ENCODE measurements around the gene IGSF5. TPM values are rescaled to one million over a fixed set of nuclear protein-coding genes. Genes with fewer than 3 reads are reported as not detected.
"Not testable (repeated sequence)": the region's sequence is repeated elsewhere in the genome, so short reads cannot be mapped to it uniquely, and the experiment has no call there.

The IGSF5 gene
- total RNA-seq: not detected in 2 replicates

DNA sequence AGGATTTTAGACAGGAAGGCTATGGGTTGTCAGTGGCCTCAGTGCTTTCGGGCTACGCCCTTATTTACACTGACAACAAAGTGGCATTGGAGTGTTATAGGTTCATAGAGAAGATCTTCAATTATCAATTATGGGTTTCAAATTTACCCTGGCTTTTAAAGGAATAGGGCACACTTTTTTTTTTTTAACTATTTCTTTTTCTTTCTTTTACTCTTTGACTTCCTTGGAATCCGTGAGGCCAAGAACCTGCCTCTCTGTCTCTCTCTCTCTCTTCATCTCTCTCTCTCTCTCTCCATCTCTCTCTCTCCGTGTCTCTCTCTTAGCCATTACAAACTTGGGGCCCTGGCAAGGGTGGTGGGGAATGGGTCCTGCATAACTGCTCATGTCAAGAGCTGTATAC, at the start of gene IGSF5:
Gene IGSF5, plus strand, starts transcription at position 301 of the 400 bp plus-strand sequence. CDS start 327 bp downstream, outside the sequence.
- intact Hi-C loops (cut with micrococcal nuclease); H3K27ac Mint-ChIP-seq; DNase-seq (ENCODE audit: low spot score); H3K4me1 Mint-ChIP-seq (ENCODE audit: low read depth); H3K4me3 Mint-ChIP-seq (ENCODE audit: low read depth); H3K36me3 Mint-ChIP-seq (ENCODE audit: low read depth); H3K27me3 Mint-ChIP-seq (ENCODE audit: low read depth): not testable (repeated sequence)
- peaks cover 11% of the 10 kb centered on the region for H3K9me3 Mint-ChIP-seq

DNA sequence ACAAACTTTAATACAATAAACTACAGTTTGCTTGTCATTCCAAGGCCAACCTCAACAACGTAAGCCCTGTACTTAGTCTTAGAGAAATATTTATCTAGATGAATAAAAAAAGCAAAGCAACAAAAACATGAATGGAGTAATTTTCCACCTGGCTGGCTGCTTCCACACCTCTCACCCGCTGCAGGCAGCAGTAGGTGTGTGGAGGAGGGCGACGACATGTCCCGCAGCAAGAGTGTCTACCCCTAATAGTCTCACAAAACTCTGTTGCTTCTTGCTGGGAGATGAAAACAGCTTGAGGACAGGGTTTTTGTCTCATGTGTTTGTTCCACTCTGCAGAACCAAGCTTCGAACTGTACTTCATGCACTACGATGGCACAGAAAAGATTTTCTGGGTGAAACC, 48.8 kb upstream of the IGSF5 start:
- no peak overlapping the region for H3K4me3 Mint-ChIP-seq (ENCODE audit: low read depth)
- H3K27ac Mint-ChIP-seq: no peak overlapping the region
- H3K36me3 Mint-ChIP-seq (ENCODE audit: low read depth): no peaks in the 10 kb centered on the region
- H3K27me3 Mint-ChIP-seq (ENCODE audit: low read depth): no peaks in the 10 kb centered on the region
- H3K4me1 Mint-ChIP-seq (ENCODE audit: low read depth): no peaks in the 10 kb centered on the region
- no peaks in the 10 kb centered on the region for H3K9me3 Mint-ChIP-seq
- DNase-seq (ENCODE audit: low spot score): no peak
- intact Hi-C loops (cut with micrococcal nuclease): no loop called here

DNA sequence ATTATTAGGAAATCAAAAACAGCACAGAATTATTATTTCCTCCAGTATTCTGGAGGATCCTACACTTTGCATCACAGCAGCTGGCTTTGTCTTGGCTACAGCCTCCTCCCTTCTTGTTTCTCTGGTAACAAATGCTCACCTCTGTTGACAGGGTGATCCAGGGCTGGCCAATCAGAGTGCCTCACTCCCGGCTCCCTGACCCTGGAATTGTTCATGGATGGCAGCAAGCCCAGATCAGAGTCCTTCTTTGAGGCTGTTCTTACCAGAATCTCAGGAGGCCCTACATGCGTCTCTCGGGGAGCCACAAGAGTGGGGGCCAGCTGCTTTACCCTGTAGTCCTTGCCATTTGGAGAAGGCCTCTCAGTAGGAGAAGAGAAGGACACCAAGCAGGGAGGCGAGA, 48.4 kb upstream of the IGSF5 start:
- no peaks in the 10 kb centered on the region for H3K9me3 Mint-ChIP-seq
- intact Hi-C loops (cut with micrococcal nuclease): no loop called here
- H3K27ac Mint-ChIP-seq: no peak overlapping the region
- no peaks in the 10 kb centered on the region for H3K36me3 Mint-ChIP-seq (ENCODE audit: low read depth)
- DNase-seq (ENCODE audit: low spot score): no peak
- no peak overlapping the region for H3K4me3 Mint-ChIP-seq (ENCODE audit: low read depth)
- no peaks in the 10 kb centered on the region for H3K4me1 Mint-ChIP-seq (ENCODE audit: low read depth)
- no peaks in the 10 kb centered on the region for H3K27me3 Mint-ChIP-seq (ENCODE audit: low read depth)

DNA sequence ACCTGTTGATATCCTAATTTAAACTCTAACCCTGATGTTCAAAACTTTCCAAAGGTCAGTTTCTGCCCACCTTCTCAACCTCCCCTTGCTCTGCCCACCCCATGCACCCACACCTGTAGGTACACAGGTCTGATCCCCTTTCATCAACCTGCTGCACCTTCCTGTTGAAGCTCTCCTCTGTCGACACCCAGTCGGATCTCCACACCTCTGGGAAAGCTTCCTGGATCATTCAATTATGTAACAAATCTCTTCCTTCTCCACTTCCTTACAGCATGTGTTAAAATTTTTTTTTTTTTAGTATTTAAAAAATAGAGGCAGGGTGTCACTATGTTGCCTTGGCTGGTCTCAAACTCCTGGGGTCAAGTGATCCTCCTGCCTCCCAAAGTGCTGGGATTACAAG, 44.7 kb upstream of the IGSF5 start:
- Mint-ChIP-seq H3K9me3 (no peaks in the 10 kb centered on the region), H3K27me3 (ENCODE audit: low read depth) (no peaks in the 10 kb centered on the region), H3K36me3 (ENCODE audit: low read depth) (no peaks in the 10 kb centered on the region), H3K4me3 (ENCODE audit: low read depth) (no peak overlapping the region), H3K27ac (no peak overlapping the region), H3K4me1 (ENCODE audit: low read depth) (no peaks in the 10 kb centered on the region)
- no peak for DNase-seq (ENCODE audit: low spot score)
- intact Hi-C loops (cut with micrococcal nuclease): no loop called here

DNA sequence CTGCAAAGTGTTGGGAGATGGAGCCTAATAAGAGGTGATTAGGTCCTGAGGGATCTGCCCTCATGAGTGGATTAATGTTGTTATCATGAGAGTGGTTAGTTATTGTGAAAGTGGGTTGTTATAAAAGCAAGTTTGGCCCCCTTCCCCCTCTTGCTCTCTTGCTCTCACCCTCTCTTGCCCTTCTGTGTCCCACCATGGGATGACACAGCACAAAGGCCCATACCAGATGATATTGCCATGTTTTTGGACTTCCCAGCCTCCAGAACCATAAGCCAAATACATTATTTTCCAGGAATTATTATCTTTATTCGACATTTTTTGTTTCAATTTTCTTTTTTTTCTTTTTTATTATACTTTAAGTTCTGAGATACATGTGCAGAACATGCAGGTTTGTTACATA, 41.4 kb upstream of the IGSF5 start:
- Mint-ChIP-seq H3K27me3 (ENCODE audit: low read depth) (no peaks in the 10 kb centered on the region), H3K4me1 (ENCODE audit: low read depth) (no peaks in the 10 kb centered on the region), H3K36me3 (ENCODE audit: low read depth) (no peaks in the 10 kb centered on the region), H3K27ac (no peak overlapping the region), H3K4me3 (ENCODE audit: low read depth) (no peak overlapping the region), H3K9me3 (no peaks in the 10 kb centered on the region)
- no peak for DNase-seq (ENCODE audit: low spot score)
- intact Hi-C loops (cut with micrococcal nuclease): no loop called here

DNA sequence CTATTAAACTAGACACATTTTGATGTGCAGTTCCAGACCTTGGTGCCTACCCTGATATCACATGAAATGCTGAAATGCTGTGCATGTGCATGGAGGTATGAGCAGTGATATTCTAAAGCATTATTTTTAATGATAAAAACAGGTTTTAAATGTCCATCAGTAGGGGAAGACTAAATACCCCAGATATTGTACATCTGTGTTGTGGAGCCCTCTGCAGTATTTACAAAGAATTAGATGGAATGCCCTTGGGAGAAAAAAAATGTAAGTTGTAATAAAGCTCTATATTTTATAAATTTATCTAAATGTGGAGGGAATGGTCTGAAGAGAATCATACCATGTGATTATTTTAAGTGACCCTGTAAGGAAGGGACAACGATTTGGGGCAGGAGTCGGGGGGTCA, 39.1 kb upstream of the IGSF5 start:
- no peak overlapping the region for H3K27ac Mint-ChIP-seq
- intact Hi-C loops (cut with micrococcal nuclease): no loop called here
- no peaks in the 10 kb centered on the region for H3K27me3 Mint-ChIP-seq (ENCODE audit: low read depth)
- no peaks in the 10 kb centered on the region for H3K9me3 Mint-ChIP-seq
- no peak overlapping the region for H3K4me3 Mint-ChIP-seq (ENCODE audit: low read depth)
- H3K4me1 Mint-ChIP-seq (ENCODE audit: low read depth): no peaks in the 10 kb centered on the region
- no peaks in the 10 kb centered on the region for H3K36me3 Mint-ChIP-seq (ENCODE audit: low read depth)
- DNase-seq (ENCODE audit: low spot score): no peak

DNA sequence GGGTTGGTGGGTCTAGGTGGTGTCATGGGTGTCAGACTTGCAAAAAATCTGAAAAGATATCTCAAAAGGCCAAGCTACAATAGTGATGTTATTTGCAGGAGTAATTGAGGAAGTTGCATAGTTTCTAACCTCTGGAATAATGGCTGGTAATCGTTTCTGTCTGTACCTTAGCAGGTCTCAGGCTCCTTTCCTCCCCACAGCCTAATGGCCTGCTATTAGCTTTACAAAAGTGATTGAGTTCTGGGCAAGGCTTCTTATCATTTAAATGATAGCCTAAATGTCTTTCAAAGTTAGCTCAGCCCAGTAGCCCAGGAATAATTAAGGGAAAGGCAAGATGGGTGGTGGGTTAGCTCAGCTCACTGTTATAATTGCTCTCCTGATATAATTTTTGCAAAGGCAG, 37.7 kb upstream of the IGSF5 start:
- DNase-seq (ENCODE audit: low spot score): no peak
- no peaks in the 10 kb centered on the region for H3K4me1 Mint-ChIP-seq (ENCODE audit: low read depth)
- H3K36me3 Mint-ChIP-seq (ENCODE audit: low read depth): no peaks in the 10 kb centered on the region
- H3K27ac Mint-ChIP-seq: no peak overlapping the region
- no peak overlapping the region for H3K4me3 Mint-ChIP-seq (ENCODE audit: low read depth)
- H3K9me3 Mint-ChIP-seq: no peaks in the 10 kb centered on the region
- no peaks in the 10 kb centered on the region for H3K27me3 Mint-ChIP-seq (ENCODE audit: low read depth)
- intact Hi-C loops (cut with micrococcal nuclease): no loop called here

DNA sequence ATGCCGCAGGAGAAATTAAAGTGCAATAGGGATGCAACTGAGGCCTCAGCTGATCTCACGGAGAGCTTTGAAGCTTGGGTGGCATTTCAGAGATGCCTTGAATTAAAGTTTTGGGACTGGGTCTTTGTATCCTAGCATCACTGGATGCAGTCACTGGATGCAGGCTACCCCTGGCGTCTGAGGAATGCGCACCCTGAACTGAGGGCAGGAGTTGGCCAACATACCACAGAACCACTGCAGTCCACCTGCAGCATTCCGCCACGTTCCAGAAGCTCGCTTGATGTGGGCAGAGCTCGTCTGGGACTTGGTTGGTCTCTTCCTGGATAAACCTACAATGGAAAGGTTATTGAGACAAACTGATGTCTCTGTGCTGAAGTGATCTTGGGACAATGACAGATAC, 34.1 kb upstream of the IGSF5 start:
- Mint-ChIP-seq H3K36me3 (ENCODE audit: low read depth) (no peaks in the 10 kb centered on the region), H3K4me3 (ENCODE audit: low read depth) (no peak overlapping the region), H3K9me3 (no peaks in the 10 kb centered on the region), H3K27ac (no peak overlapping the region), H3K27me3 (ENCODE audit: low read depth) (no peaks in the 10 kb centered on the region), H3K4me1 (ENCODE audit: low read depth) (no peaks in the 10 kb centered on the region)
- no peak for DNase-seq (ENCODE audit: low spot score)
- intact Hi-C loops (cut with micrococcal nuclease): no loop called here

DNA sequence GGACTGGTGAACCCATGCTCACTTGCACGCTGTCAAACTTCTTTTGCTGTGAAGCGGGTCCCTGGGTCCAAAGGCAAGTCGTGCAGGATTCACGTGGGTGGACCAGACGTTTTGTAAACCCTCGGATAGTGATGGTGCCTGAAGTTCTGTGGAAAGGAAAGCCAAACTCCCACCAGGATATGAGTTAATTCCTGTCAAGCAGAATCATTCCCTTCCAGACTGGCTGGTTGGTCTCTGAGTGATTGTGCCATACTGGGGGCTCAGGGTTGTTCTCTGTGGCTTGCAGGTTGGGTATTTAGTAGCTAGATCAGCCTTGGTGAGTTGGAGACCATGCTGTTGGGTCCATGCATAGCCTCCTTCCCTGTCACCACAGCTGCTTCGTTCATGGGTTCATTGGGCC, 32.7 kb upstream of the IGSF5 start:
- intact Hi-C loops (cut with micrococcal nuclease): no loop called here
- Mint-ChIP-seq H3K27me3 (ENCODE audit: low read depth) (no peaks in the 10 kb centered on the region), H3K9me3 (no peaks in the 10 kb centered on the region), H3K36me3 (ENCODE audit: low read depth) (no peaks in the 10 kb centered on the region), H3K27ac (no peak overlapping the region), H3K4me1 (ENCODE audit: low read depth) (no peaks in the 10 kb centered on the region), H3K4me3 (ENCODE audit: low read depth) (no peak overlapping the region)
- DNase-seq (ENCODE audit: low spot score): no peak

DNA sequence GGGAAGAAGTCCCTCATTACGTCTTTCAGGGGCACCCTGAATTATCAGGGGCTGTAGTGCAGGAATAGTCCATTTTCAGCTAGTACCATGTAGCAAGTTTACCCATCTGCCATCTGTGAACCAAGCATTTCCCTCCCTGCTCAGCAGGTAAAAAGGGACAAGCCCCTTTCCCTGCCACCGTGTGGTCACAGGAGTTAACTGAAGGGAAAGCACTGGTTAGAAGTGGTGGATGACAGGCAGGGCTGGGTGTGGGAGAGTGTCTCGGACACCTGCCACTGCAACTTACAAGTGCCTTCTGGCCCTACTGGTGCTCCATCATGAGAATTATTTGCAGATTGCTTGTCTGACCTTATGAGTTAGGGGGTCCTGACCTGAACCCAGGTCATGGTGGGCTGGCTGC, 32.0 kb upstream of the IGSF5 start:
- no peak for DNase-seq (ENCODE audit: low spot score)
- H3K4me1 Mint-ChIP-seq (ENCODE audit: low read depth): no peaks in the 10 kb centered on the region
- H3K27me3 Mint-ChIP-seq (ENCODE audit: low read depth): no peaks in the 10 kb centered on the region
- H3K9me3 Mint-ChIP-seq: no peaks in the 10 kb centered on the region
- no peak overlapping the region for H3K4me3 Mint-ChIP-seq (ENCODE audit: low read depth)
- H3K36me3 Mint-ChIP-seq (ENCODE audit: low read depth): no peaks in the 10 kb centered on the region
- no peak overlapping the region for H3K27ac Mint-ChIP-seq
- intact Hi-C loops (cut with micrococcal nuclease): no loop called here

DNA sequence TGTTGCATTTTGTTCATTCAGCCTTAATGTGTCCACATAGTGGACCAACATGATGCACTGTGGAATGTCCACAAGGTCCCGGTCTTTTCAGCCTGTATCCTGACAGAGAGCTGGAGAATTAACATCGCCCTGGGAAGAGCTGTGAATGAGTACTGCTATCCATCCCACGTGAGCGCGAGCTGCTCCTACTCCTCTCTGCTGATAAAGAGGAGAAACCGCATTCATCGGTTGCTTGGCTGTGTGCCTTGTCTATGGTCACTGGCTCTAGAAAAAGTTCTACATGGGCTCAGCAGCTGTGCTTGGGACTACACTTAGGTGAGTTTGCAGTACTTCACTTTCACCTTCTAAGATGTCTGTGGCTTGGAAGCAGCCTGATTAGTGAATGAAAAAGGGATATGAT, 31.1 kb upstream of the IGSF5 start:
- H3K27me3 Mint-ChIP-seq (ENCODE audit: low read depth): no peaks in the 10 kb centered on the region
- no peak for DNase-seq (ENCODE audit: low spot score)
- no peak overlapping the region for H3K27ac Mint-ChIP-seq
- intact Hi-C loops (cut with micrococcal nuclease): no loop called here
- no peaks in the 10 kb centered on the region for H3K9me3 Mint-ChIP-seq
- no peaks in the 10 kb centered on the region for H3K36me3 Mint-ChIP-seq (ENCODE audit: low read depth)
- H3K4me3 Mint-ChIP-seq (ENCODE audit: low read depth): no peak overlapping the region
- H3K4me1 Mint-ChIP-seq (ENCODE audit: low read depth): no peaks in the 10 kb centered on the region

DNA sequence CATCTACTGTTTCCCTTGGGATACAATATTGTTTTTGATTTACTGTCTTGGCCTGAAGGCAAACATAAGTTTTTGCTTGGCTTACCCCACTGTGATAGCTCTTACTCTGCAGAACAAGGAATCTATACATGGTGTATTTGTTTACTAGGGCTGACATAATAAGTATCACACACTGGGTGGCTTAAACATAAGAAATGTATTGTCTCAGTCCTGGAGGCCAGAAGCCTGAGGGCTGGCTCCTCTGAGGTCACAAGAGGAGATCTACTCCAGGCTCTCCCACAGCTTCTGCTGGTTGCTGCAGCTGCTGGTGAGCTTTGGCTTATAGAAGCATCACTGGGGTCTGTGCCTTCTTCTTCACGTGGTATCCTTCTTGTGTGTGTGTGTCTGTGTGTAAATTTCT, 30.7 kb upstream of the IGSF5 start:
- no peaks in the 10 kb centered on the region for H3K9me3 Mint-ChIP-seq
- no peak for DNase-seq (ENCODE audit: low spot score)
- no peaks in the 10 kb centered on the region for H3K27me3 Mint-ChIP-seq (ENCODE audit: low read depth)
- H3K4me3 Mint-ChIP-seq (ENCODE audit: low read depth): no peak overlapping the region
- no peaks in the 10 kb centered on the region for H3K36me3 Mint-ChIP-seq (ENCODE audit: low read depth)
- intact Hi-C loops (cut with micrococcal nuclease): no loop called here
- no peak overlapping the region for H3K27ac Mint-ChIP-seq
- no peaks in the 10 kb centered on the region for H3K4me1 Mint-ChIP-seq (ENCODE audit: low read depth)

DNA sequence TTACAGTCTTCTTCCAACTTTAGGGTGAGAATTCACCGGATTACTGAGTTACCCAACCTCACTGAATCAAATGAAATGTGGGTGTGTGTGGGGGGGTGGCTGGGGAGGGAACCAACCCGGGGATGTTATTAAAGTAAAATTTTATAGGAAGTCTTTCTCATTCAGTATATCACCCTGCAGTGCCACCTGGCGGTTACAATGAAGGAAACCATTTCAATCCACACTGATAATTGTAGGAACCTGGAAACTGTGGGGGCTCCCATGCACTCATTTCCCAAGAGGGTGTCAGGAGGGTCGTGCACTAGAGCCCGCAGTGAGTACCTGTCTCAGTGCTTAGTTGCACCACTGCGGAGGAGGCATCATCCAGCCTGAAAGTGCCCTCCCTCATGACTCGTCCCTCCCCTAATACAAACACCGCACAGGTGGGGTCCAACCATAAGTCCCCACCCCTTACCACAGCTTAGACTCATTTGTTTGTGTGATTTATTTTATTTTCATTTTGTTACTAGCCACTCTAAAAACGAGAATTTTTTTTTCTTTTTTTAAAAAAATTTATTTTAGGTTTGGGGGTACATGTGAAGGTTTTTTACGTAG, 29.1 kb upstream of the IGSF5 start:
- Mint-ChIP-seq H3K36me3 (ENCODE audit: low read depth) (no peaks in the 10 kb centered on the region), H3K9me3 (no peaks in the 10 kb centered on the region), H3K27me3 (ENCODE audit: low read depth) (no peaks in the 10 kb centered on the region), H3K4me1 (ENCODE audit: low read depth) (no peaks in the 10 kb centered on the region), H3K4me3 (ENCODE audit: low read depth) (no peak overlapping the region), H3K27ac (no peak overlapping the region)
- intact Hi-C loops (cut with micrococcal nuclease): loop anchor here (1.0 kb wide), 1 partner anchor 198 kb away; no protein-coding TSS in a partner anchor
- no peak for DNase-seq (ENCODE audit: low spot score)

DNA sequence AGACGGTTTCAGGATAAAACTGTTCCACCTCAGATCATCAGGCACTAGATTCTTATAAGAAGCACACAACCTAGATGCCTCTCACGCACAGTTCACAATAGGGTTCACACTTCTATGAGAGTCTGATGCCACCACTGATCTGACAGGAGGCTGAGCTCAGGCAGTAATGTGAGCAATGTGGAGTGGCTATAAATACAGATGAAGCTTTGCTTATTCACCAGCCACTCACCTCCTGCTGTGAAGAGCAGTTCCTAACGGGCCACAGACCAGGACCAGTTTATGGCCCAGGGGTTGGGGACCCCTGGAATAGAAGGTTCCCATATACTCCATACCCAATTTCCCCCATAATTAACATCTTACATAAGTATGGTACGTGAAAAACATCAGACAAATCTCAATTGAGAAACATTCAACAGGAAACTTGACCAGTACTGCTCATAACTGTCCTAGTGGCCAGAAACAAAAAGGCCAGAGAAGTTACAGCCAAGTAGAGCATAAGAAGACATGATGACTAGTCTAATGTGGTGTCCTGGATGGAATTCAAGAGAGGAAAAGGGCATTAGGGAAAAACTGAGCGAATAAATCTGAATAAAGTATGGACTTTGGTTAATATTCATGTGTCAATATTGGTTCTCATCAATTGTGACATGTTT, 24.7 kb upstream of the IGSF5 start:
- no peaks in the 10 kb centered on the region for H3K36me3 Mint-ChIP-seq (ENCODE audit: low read depth)
- H3K27me3 Mint-ChIP-seq (ENCODE audit: low read depth): no peaks in the 10 kb centered on the region
- no peak for DNase-seq (ENCODE audit: low spot score)
- no peaks in the 10 kb centered on the region for H3K9me3 Mint-ChIP-seq
- H3K4me3 Mint-ChIP-seq (ENCODE audit: low read depth): no peak overlapping the region
- no peak overlapping the region for H3K27ac Mint-ChIP-seq
- intact Hi-C loops (cut with micrococcal nuclease): no loop called here
- no peaks in the 10 kb centered on the region for H3K4me1 Mint-ChIP-seq (ENCODE audit: low read depth)

All from activated T-helper 2 cell treated with anti-CD3 and anti-CD28 coated beads, Interferon-gamma antibody, Interleukin-2, Interleukin-4, amounts not matched to agents 10 μg/mL and 5 μg/mL and 100 μg/mL, durations not matched to agents 14 hours and 24 hours and 36 hours (primary cell).